Pulmonary artery endothelial cell (primary cell): Measurements from ENCODE around the gene THOC6. TPM values are rescaled to one million over a fixed set of nuclear protein-coding genes. Genes with fewer than 3 reads are reported as not detected.
"Not testable (repeated sequence)": the region's sequence is repeated elsewhere in the genome, so short reads cannot be mapped to it uniquely, and the experiment has no call there.

ENCODE experiments used
- DNase-seq: peaks from one replicate; pipeline ENCODE4 v3.0.0-alpha.2; 2011; ENCODE audit warnings: low read depth, low spot score
- total RNA-seq: library from RNA; depleted of rRNA; stranded (reverse); fragments of >200 nt; gene quantifications from 2 replicates; pipeline ENCODE4 v1.2.3, GENCODE V29; 2014

The THOC6 gene
- total RNA-seq, 1 donor from 2014 or later = 24.0 TPM

DNA sequence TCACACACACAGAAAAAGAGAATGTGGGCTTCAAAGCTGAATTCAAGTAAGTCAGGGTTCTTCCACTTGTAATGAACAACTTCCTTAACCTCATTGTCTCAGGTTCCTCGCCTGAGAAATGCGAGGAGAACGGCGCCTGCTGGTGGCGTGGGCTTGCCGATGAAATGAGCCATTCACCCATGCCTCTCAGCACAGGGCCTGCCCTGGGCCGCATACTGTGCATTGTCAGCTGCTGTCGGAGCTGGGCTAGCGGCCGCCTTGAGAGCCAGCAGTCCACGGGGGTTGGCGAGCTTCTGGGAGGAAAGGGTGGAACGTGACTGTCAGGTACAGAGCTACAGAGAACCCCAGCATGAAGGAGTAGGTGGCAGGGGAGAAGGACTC, 29.5 kb downstream of the THOC6 start:
- not testable (repeated sequence) for DNase-seq

GRCh38 chr16:3054965-3055733, 31.3 kb downstream of the THOC6 start:
- DNase-seq = no peak

DNA sequence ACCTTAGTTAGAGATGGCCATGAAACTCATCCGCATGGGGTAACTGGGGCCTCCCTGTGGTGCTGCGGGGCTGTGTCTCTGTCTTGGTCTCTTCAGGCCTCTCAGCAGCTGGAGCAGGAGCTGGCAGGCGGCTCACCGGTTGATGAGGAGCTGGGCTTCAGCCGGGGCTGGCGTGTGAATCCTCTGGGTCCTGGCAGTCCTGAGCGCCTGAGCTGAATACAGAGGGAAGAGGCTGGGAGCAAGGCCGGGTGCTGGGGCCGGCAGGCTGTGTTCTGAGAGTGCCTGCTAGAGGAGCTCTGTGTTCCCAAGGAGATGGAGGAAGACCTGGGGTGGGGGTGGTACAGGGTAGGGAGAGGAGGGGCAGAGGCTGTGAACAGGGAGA, 31.9 kb downstream of the THOC6 start:
- not testable (repeated sequence) for DNase-seq

GRCh38 chr16:3056336-3057180, 32.7 kb downstream of the THOC6 start:
- no peak for DNase-seq

DNA sequence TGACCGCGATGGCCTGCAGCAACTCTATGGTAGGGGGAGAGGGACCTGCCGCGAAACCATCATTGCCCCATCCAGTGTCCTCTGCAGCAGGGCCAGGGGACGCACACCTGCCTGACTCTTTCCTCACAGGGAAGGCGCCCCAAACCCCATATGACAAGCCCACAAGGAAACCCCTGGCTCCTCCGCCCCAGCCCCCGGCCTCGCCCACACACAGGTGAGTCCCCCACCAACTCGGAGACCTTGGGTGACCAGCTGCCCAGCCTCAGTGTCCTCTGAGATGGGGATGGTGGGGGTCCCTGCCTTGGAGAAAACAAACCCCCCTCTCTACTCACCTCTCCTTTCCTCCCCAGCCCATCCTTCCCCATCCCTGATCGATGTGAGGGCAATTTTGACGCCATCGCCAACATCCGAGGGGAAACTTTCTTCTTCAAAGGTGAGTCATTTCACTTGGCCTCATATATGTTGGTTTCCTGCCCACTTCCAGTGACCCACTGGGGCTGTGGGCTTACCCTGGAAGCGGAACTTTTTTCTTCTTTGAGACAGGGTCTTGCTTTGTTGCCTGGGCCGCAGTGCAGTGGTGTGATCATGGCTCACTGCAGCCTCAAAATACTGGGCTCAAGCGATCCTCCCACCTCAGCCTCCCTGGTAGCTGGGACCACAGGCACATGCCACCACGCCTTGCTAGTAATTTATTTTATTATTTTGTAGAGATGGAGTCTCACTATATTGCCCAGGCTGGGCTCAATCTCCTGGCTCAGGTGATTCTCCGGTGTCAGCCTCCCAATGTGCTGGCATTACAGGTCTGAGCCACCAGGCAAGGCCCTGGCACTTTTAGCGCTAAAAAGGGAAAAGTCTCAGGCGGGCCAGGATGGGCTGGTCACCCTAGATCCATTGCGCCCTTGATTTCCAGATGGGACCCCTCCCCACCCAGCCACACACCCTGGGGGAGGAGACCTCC, 33.6 kb downstream of the THOC6 start:
- no peak for DNase-seq

DNA sequence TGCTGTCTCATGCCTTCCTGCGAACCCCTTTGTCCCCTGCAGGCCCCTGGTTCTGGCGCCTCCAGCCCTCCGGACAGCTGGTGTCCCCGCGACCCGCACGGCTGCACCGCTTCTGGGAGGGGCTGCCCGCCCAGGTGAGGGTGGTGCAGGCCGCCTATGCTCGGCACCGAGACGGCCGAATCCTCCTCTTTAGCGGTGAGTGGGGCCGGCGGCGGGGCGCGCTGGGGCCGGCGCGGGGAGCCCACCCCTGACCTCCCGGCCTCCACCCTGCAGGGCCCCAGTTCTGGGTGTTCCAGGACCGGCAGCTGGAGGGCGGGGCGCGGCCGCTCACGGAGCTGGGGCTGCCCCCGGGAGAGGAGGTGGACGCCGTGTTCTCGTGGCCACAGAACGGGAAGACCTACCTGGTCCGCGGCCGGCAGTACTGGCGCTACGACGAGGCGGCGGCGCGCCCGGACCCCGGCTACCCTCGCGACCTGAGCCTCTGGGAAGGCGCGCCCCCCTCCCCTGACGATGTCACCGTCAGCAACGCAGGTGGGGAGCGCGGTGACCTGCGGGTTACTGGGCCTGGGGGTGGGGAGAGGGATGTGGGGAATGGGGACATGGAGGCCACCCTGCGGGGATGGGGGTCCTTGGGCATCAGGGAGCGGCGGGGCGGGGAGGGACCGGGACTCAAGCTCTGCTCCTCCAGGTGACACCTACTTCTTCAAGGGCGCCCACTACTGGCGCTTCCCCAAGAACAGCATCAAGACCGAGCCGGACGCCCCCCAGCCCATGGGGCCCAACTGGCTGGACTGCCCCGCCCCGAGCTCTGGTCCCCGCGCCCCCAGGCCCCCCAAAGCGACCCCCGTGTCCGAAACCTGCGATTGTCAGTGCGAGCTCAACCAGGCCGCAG, 34.5 kb downstream of the THOC6 start:
- no peak for DNase-seq

- peak; percentile 30 for DNase-seq
These were observed 35.3 kb downstream of the THOC6 start for GRCh38 chr16:3059041-3059722.

- no peak for DNase-seq
These were observed 35.9 kb downstream of the THOC6 start for GRCh38 chr16:3059723-3060242.

DNA sequence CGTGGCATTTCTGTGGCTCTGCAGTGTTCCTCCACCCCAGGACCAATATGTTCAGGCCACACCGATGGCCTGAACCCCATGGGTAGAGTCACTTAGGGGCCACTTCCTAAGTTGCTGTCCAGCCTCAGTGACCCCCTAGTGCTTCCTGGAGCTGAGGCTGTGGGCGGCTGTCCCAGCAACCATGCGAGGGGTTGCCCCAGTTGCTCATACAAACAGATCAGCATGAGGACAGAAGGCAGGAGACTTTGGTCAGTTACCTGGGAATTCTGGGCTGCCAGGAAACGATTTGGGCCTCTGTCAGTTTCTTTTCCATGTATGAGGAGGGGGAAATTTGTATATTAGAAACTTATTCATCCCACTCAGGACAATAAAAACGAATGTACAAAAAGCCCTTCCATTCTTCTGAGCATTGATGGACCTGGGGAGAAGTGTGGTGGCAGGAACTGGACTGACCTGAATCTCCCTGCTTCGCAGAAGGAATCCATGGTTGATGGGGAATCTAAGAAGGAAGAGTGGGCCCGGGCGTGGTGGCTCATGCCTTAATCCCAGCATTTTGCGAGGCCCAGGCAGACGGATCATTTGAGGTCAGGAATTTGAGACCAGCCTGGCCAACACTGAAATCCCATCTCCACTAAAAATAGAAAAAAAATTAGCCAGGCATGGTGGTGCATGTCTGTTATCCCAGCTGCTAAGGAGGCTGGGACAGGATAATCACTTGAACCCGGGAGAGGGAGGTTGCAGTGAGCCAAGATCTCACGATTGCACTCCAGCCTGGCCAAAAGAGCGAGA, 36.7 kb downstream of the THOC6 start:
- no peak for DNase-seq

DNA sequence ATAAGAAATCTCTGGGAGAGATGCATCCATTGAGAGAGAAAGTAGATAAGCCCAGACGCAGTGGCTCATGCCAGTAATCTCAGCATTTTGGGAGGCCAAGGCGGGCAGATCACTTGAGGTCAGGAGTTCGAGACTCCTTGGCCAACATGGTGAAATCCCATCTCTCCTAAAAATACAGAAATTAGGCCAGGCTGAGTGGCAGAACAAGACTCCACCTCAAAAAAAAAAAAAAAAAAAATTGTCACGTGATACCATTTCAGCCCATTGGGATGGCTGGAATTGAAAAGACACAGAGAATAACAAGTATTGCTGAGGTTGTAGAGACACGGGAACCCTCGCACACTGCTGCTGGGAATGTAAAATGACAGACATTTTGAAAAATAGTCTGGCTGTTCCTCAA, 38.7 kb downstream of the THOC6 start:
- DNase-seq = no peak

DNA sequence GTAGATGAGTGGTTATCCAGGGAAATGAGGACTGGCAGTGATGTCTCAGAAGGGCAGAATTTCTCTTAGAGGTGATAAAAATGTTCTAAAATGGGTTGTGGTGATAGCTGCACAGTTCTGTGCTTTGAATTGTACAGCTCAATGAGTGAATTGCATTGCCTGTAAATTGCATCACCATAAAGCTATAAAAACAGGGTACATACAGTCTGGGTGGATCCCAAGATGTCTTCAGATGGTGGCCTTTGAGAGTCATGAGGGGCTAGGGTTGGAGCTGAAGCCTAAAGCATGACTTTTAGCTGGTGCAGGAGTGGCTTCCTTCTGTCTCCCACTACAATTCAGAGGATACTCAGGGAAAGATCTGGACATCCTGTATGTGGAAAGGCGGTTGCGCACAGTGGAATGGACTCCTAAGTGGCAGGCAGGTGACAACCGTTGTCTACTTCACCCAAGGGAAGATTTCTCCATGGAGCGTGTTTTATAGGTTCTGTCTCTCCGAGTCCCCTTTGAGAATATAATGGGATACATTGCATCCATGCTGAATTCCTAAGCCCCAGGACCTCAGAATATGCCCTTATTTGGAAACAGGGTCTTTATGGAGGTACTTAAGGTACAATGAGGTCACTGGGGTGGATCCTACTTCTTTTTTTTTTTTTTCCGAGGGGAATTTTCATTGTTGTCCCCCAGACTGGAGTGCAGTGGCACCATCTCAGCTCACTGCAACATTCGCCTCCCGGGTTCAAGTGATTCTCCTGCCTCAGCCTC, 40.0 kb downstream of the THOC6 start:
- no peak for DNase-seq

DNA sequence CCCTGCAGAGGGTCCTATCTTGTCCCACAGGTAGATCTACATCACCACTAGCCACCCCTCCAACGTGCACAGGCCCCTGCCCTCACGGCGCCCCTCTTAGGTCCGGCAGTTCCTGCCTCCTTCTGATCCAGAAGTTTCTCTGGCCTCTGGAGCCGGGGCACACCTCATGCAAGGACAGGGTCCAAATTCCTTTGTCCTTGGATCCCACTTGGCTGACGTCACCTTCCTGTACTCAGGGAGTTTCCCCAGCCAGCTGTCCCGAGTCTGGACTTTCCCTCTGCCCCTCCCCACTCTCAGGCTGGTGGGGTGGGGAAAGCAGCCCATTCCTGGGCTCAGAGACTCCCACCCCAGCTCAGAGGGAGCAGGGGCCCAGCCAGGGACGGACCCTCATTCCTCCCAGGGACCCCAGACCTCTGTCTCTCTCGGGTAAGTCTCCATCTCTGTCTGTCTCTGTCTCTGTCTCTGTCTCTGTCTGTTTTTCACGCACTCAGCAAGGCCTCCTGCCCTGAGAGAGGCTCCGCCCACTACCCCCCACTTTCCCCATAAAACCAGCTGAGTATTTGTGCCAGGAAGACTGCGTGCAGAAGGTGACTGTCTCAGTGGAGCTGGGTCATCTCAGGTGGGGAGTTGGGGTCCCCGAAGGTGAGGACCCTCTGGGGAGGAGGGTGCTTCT, 41.4 kb downstream of the THOC6 start, which contains the start of gene IL32:
TSS of gene IL32 (plus strand) at position 572 of the 673 bp plus-strand sequence. CDS start 172 bp downstream, outside the sequence.
- peak; percentile 76 for DNase-seq

DNA sequence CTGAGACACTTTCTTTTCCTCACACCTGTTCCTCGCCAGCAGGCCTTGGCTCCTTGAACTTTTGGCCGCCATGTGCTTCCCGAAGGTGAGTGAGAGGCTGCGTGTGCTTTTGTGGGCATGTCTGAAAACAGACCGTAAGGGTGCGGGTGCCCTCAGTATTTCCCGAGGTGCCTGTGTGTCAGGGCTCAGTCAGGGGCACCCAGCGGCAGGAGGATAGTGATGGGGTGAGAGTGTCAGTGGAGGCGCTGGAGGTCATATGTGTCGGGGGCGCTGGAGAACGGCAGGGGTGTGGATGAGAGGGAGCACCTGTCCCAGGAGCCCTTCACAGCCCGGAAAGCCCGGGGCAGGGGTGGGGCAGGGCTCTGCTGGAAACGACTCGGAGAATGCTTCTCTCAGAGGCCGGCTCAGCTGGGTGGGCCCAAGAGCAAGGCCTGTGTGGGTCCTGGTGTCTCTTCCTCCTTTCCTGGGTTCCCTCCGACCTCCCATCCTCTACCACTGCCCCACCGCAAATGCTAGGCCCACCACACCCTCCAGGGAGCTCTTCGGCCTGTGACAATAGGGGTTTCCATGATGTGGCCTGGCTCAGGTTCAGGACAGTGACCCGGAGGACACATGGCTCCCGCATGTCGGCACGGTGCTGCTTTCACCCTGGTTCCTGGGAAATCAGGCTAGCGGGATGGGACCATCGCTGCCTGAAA, 42.1 kb downstream of the THOC6 start:
- DNase-seq = no peak

DNA sequence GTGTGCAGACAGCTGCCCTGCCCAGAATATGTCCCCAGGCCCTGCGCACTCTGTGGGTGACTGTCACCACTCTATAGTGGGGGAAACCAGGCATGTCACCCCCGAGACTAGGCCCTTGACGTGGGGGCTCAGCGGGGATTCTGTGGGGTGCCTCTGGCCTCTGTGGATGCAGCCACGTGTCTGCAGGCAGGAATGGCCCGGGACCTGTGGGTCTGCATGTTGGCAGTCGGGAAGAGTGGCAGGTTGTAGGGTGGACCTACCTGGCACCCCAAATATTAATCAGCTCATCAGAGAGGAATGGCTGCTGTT, 42.6 kb downstream of the THOC6 start:
- DNase-seq = no peak

DNA sequence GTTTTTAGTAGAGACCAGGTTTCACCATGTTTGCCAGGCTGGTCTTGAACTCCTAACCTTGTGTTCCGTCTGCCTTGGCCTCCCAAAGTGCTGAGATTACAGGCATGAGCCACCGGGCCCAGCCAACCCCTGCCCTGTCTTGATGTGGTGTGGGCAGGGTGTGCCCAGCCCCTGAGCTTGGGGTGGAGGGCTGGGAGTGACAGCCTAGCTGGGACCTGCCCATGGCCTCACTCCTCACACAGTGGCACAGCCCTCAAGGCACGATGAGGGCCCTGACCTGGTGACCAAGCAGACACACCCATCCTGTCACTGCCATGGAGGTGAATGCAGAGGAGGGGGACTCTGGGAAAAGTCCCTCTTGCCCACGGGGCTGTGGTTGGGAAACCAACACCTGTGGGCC, 44.7 kb downstream of the THOC6 start:
- no peak for DNase-seq

GRCh38 chr16:3069146-3069545, 45.3 kb downstream of the THOC6 start:
- DNase-seq = not testable (repeated sequence)

DNA sequence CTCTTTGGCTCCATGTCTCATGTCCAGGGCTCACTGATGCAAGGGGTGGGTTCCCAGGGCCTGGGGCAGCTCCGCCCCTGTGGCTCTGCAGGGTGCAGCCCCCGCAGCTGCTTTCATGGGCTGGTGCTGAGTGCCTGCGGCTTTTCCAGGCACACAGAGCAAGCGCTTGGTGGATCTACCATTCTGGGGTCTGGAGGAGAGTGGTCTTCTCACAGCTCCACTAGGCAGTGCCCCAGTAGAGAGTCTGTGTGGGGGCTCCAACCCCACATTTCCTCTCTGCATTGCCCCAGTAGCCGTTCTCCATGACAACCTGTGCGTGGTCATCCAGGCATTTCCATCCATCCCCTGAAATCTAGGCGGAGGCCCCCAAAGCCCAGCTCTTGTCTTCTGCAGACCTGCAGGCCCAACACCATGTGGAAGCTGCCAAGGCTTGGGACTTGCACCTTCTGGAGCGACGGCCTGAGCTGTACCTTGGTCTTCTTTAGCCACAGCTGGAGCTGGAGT, 46.8 kb downstream of the THOC6 start:
- DNase-seq = no peak
